Fibroblast of villous mesenchyme (primary cell): ENCODE measurements around the gene KCNK1. TPM values are rescaled to one million over a fixed set of nuclear protein-coding genes. Genes with fewer than 3 reads are reported as not detected.
A peak's percentile ranks its signal among the peaks of the same experiment; 100 is the strongest.

Source experiments
- DNase-seq: peaks from one replicate; pipeline ENCODE4 v3.0.0-alpha.2; 2010; ENCODE audit warnings: low read depth
- H3K4me3 ChIP-seq: 2 replicates; pipeline ENCODE4 v1.5.1; 2011; ENCODE audit warnings: low read depth, mild to moderate bottlenecking, low read length
- total RNA-seq: library from RNA; depleted of rRNA; stranded (reverse); fragments of >200 nt; gene quantifications from 2 replicates; pipeline ENCODE4 v1.2.3, GENCODE V29; 2012
- TF ChIP-seq, protein P1 (sequence below): IDR thresholded peaks from 2 replicates; pipeline ENCODE4 v1.5.1; 2012; ENCODE audit warnings: low read depth, mild to moderate bottlenecking, low read length; ENCODE audit not compliant: insufficient read depth

The KCNK1 gene
- total RNA-seq, 1 donor, result 4.3 TPM

DNA sequence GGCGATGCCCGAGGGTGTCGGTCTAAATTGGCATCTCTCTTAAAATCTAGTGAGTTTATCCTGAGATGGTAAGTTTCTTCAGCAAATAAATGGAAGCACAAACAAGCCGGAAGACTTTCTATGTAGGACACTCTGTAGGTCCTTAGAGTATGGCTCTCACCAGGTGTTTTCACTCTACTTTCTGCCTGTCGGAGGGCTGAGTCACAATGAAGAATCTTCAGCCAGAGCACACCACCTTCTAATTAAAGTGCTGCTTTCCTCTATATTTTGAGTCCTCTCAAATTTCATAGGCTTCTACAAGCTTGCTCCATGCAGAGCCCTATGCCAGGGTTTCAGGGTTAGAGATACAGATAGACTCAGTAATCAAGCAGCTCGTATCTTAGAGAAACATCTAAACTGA is 27.1 kb downstream of the KCNK1 start:
- DNase-seq, result no peak
- no peak overlapping the region for H3K4me3 ChIP-seq
- TF ChIP-seq, protein P1, sequence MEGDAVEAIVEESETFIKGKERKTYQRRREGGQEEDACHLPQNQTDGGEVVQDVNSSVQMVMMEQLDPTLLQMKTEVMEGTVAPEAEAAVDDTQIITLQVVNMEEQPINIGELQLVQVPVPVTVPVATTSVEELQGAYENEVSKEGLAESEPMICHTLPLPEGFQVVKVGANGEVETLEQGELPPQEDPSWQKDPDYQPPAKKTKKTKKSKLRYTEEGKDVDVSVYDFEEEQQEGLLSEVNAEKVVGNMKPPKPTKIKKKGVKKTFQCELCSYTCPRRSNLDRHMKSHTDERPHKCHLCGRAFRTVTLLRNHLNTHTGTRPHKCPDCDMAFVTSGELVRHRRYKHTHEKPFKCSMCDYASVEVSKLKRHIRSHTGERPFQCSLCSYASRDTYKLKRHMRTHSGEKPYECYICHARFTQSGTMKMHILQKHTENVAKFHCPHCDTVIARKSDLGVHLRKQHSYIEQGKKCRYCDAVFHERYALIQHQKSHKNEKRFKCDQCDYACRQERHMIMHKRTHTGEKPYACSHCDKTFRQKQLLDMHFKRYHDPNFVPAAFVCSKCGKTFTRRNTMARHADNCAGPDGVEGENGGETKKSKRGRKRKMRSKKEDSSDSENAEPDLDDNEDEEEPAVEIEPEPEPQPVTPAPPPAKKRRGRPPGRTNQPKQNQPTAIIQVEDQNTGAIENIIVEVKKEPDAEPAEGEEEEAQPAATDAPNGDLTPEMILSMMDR, result no peak

DNA sequence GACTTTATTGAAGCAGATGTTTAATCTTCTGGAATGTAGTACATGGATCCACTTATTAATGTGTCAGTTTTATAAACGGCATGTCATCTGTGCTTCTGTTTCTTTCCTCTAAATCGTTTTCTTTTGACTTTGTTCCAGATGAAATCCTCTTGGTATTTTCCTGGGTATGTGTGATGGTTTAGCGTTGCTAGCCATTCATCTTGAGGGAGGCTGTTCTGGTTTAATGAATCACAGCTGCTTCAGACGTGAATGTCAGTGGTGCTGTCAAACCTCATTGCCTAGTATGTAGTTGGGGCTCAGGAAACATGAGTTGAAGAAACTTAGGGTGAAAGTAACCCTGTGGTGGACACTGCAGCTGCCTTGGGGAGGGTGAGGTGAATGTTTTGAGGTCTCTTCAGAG is 33.2 kb downstream of the KCNK1 start:
- H3K4me3 ChIP-seq, result no peak overlapping the region
- peak; percentile 5 for DNase-seq
- TF ChIP-seq, protein P1, result no peak

DNA sequence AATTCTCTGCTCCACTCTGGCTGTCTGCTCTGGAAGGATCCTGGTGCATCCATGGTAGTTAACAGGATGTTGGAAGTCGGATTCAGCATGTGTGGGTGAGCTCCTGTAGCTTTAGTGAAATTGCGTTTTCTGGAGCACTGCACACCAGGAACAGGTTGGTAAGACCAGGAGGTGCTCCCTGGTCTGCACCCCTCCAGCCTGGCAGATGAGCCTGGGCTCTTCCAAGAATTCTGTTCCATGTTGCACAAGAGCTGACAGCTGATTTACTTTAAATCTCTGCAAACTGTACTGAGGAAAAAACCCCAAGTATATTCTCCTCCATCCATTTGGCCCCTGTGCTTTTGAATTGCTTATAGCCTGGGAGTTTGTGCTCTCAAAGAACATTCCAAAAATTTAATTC is 33.7 kb downstream of the KCNK1 start:
- TF ChIP-seq, protein P1, result no peak
- no peak for DNase-seq
- H3K4me3 ChIP-seq, result no peak overlapping the region

DNA sequence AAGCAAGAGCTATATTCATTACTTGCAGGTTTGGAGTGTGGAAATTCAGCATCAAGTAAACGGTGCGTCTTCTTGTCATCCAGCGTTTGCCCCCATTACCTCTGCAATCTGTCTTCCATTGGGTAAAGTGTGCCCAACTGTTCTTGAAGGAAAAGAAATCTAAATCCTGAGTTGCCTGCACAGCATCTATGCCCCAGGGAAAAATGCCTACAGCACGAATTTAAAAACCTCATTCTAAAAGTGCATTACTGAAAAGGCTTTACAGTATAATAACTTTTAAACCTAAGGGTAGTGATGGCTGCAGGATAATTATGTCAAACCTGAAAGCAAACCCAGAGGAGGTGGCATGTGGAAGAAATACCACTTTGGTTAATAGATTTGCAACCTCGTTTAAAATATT is 37.2 kb downstream of the KCNK1 start:
- DNase-seq, result no peak
- no peak overlapping the region for H3K4me3 ChIP-seq
- TF ChIP-seq, protein P1, result no peak

DNA sequence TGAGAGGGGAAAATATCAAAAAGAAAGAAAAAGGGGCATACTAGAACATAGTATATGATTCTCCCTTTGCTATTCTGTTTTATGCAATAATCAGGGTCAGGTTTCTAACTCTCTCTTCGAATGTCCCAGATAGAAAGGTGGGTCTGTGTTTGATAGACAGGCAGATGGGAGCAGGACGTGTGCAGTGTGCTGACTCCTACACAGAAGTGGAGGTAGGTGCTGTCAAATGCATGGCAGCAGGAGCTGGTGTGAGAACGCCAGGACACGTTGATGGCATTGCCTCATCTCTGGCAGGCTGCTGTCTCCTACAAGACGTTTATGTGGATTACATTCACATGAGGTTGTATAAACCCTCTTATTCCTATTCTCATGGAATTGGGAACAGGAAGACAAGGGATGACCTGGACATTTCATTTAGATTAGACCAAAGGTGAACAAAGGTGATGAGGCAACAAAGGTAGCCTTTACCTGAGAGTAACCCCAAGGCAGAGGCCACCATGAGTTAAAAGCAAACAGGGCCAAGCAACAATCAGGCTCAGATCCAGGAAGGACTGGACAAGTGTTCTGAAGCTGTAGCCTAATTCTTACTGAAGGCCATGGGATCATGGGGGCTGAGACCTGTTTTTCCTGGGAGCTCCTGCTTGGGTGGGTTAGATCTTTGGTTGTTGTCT is 37.8 kb downstream of the KCNK1 start:
- TF ChIP-seq, protein P1, result no peak
- H3K4me3 ChIP-seq, result no peak overlapping the region
- no peak for DNase-seq

DNA sequence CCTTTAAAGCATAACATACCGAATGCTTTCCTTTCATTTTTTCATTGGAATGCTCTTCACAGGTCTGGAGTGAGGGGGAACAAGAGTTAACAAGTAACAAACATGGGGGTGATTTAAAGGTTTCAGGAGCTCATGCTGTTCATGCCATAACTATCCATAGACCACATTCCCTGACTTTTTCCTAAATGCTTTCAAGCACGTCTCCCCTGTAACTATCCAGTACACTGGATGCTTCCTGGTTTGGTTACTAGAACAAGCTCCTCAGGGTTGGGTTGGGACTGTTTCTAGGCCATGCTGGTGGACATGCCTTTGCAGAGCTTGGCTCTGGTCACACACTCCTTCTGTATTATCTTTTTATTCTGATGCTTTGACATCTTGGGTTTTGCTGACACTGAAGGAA is 38.6 kb downstream of the KCNK1 start:
- no peak overlapping the region for H3K4me3 ChIP-seq
- DNase-seq, result no peak
- TF ChIP-seq, protein P1, result no peak
